Activated CD4-positive, alpha-beta T cell treated with anti-CD3 and anti-CD28 coated beads for 4 hours (primary cell): ENCODE data around the gene PAX3.

ENCODE experiments used
- DNase-seq, 2 donors: peaks; one replicate each; pipeline ENCODE4 v3.0.0-alpha.2; 2020

PAX3 gene

GRCh38 chr2:222295368-222296062, 3.3 kb downstream of the PAX3 start:
- DNase-seq, result no peak

GRCh38 chr2:222294996-222295367, 3.8 kb downstream of the PAX3 start:
- DNase-seq, result no peak

GRCh38 chr2:222293660-222294630, 4.9 kb downstream of the PAX3 start:
- DNase-seq, result no peak

DNA sequence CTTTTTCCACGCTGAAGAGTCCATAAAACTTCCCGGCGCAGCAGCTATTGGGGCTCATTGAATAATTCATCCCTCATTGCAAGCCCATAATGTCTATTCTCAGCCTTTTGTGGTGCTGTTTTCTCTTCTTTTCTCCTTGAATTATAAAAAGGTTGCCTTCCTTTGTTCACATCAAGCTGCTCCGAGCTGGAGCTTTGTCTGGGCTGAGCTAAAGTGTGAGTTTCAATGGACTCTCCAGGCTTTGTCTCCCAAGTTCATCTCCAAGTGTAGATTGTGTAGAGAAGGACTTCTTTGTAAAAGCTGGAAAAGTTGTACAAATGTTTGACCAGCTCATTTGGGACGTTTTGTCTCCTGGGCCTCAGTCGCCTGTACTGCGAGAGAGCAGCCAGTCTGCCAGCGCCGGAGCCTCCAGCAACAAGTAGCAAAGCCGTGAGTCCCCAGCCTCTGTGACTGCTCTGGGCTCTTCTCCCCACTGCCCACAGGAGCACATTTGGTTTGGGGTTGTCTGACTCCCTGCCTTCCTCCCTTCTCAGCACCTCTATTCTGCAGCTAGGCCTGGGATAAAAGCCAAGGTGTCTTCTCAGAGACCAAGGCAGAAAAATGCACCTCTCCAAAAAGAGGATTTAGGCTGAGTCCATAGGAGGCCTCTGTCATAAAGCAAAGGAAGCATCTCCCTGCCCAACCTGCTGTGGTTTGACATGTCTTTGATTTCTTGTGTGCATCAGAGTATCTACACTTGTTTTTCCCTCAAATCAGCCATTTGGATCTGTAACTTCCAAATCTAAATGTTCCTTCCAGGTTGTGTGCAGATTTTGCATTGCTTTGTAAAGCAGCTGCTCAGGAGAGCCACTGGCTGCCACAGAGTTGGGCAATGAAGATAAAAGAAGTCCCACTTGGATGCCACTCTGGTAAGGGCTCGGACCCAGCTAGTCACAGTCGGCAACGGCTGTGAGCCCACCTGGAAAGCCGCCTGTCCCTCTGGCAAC, 6.4 kb downstream of the PAX3 start:
- DNase-seq, result no peak

DNA sequence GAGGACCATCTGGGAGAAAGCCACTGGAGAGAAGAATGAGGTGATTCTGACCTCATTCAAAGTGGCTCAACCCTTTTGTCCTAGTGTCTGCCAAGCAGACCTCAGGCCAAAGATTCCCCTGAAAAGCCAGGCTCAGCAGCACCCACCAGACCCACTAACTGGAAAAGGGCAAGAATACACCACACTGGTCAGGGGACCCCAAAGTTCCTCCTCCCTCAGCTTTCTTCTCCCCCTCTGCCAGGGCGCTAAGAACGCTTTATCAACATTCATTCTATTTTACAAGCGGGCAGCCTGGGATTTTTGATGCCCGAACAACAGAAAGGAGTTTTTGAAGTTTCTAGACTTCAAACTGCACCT, 7.3 kb downstream of the PAX3 start:
- DNase-seq, result no peak

DNA sequence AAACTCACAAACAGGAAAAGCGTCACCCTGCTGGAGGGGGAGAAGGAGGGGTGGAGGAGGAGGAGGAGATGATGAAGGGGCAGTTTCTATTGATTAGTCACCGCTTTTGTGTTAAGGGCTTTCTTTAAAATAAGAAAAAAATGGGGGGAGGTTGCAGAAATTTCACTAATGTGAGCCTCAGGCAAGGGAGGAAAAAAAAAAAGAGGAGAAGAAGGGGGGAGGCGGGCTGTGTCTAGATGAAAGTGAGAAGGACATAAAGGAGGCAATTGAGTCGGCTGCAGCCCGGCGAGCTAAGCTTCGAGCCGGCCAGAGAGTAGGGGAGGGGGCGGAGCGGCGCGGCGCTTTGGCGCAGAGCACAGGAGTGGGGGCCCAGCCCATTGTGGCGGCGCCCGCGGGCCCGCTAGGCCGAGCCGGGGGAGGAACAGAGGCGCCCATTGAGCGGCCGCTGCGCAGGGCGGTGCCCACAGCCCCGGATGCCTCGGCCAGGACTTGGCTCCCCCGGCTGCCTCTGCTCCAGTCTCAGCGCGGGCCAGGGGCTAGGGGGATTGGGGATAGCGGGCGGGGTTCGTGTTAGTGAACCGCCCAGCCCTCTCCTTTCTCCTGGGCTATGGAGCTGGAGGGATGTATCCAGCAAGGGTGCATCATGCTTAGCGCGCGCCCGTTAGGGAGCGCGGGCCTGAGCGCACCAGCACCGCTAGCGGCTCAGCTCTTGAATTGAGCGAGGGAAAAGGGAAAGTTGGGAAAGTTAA, 7.9 kb downstream of the PAX3 start:
- no peak for DNase-seq

DNA sequence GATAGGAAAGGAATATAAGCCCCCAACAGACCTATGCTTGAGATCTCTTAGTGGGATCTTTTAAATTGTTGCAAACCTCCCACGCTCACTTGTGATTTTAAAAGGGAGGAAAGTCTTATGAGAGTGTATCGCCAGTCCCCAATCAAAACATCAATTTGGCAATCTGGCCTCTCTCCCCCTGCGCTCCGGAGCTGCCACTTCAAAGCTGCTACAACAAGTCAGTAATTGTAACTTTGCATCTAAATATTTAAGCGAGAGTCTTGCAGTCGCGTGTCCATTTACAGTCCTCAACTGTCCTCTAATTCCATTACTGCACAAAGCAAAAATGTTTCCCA, 8.4 kb downstream of the PAX3 start:
- DNase-seq, result no peak

DNA sequence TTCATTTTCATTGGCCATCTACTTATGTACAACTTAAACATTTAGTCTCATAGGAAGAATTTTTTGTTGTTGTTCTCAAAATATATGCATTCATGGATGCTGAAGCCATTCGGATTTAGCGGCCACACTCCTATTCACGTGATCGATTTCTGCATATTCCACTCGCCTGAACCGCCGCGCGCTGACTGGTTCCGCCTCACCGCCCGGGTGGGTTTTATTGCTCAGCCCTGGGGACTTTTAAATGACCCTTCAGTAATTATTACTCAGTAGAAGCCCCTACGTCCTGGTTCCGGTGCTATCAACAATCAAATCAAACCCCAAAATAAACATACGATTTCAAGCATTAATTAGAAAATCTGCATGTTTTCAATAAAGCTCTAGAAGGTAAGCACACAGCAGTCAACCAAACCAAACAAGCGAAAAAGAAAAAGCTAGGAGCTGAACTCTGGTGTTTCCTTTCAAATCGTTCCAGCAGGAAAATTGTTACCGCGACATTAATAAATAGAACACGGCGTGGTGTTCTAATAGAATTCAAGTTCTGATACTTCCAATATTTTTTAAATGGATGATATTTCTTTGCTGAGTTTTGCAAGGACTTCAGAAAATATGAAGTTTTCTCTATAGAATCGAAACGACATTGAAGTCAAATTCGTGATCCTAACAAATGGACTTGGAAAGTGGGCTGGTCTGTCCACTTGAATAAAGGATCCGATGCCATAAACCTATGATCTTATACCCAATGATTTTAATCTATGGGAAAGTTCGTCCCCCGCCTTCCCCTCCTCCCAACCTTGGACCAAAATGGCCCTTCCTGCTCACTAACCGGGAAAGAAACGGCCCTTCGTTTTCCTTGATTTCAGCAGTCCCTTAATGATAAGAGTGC, 9.3 kb downstream of the PAX3 start:
- no peak for DNase-seq

- no peak for DNase-seq
Observed at GRCh38 chr2:222288590-222289277, 10.1 kb downstream of the PAX3 start.

DNA sequence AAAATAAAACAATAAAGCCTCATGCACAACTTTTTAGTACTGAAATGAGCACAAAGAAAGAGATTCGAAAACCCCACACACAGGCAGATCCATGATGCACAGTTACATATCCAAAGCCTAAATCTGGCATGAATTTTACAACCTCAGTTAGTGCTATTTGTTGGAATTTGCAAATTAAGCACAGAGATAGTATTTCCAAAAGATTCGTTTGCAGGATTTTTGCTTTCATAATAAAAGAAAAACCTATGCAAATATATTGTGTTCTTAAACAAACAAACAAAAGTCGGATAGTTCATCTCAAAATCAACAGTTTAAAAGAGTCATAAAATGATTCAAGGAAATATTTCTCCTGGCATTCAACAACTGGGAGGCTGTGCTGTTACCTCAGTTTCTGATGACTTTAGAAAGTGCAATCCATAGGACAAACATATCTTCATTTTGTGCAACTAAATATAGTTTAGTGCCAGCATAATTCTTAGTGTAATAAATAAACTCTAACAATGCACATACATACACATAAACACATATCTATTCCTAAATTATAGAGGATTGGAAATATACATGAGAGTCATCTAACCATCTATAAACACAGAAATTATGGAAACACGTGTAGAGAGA, 10.8 kb downstream of the PAX3 start:
- no peak for DNase-seq

DNA sequence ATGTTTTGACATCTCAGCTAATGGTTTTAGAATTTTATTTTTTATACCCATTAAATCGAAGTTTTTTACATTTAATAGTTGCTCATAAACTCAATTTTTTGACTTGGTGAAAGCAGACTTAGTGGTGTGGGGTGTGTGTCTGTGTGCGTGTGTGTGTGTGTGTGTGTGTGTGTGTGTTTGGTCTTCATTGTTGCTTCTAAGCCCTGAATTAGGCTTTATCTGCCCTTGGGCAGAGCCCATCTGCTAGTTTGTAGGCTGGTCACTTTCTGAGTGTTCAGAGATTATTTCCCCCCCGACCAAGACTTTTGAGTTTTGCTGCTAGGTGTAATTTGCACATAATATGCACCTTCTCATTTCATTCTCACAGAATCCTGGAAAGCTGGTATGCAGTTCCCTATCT, 14.3 kb downstream of the PAX3 start:
- no peak for DNase-seq

- DNase-seq, result no peak
Observed at GRCh38 chr2:222283634-222284033, 15.2 kb downstream of the PAX3 start.

GRCh38 chr2:222281506-222281905, 17.3 kb downstream of the PAX3 start:
- no peak for DNase-seq

- no peak for DNase-seq
Observed at GRCh38 chr2:222280795-222281194, 18.0 kb downstream of the PAX3 start.

- DNase-seq, result no peak
Observed at GRCh38 chr2:222272446-222273015, 26.3 kb downstream of the PAX3 start.

DNA sequence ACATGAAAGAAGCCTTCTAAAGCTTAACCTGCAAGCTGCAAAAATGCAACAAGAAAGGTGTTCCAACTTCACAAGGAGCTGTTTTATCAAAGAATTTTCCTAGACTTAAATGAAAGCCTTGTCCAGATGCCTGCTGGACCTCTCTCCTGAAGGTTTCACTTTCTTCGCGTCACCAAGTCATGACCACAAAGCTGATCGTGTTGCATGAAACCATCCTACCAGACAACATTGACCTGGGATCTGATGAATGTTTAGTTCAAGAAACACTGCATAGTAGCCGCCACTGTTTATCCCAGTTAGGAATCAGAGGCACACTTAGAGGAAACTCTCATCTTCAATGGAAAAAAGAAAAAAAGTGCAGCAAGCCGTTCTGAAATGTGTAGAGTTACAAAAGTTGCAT, 26.9 kb downstream of the PAX3 start:
- DNase-seq, result no peak

DNA sequence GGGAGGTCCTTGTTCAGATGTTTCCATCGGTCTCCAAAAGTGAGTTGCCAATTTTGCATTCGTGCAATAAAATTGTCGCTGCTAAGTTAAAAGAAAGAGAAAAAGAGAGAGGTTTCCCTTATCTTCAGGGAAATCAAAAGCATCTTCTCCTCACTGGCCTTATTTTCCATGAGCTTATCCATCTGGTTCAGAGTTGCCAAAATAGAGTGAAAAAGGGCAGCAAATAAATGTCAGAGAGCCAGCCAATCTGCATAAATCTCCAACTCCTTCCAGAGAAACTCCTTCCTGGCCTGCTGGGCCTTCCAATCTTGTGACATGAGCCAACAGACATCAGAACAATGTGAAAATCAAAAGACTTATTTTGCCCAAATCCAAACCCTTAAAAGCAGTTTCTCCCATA, 28.4 kb downstream of the PAX3 start:
- no peak for DNase-seq

GRCh38 chr2:222269132-222269531, 29.7 kb downstream of the PAX3 start:
- DNase-seq, result no peak

DNA sequence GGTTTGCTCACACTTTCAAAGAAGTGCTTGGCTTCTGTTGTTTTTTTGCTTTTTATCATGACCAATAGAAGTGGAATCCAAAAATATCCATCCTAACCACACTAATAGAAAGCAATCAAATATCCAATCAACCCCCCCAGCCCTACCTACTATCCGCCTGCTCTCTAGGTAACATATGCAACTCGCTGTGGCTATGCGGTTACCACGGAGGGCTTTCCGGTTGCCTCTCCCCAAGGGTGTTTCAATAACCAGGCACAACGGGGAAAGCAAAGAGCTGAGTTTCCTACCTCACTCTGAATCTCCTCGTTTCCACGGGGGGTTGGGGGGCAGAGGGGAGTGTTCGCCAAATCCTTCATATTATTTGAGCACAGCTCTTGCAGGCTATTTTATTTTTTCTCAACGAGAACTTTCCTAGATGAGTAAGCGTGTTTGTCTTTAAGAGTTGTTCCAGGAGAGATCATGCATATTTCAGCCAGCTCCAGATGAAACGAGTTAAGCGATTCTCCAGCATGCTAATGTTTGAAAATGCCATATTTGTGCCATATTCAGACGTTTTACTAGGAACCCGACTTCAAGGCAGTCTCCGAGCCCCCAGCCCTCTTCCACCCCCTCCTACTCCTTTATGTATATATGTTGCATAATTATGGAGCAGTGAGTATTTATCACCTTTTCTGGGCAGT, 30.3 kb downstream of the PAX3 start:
- no peak for DNase-seq
